ENCODE results near the gene PDSS2. TPM values are rescaled to one million over a fixed set of nuclear protein-coding genes. Genes with fewer than 3 reads are reported as not detected.

Gene PDSS2
- total and polyA plus RNA-seq, 2 of the 8 experiments (the other 6 are each of a cell fraction or from before 2014, with no cell fraction given) = 10.7 to 16.1 TPM

DNA sequence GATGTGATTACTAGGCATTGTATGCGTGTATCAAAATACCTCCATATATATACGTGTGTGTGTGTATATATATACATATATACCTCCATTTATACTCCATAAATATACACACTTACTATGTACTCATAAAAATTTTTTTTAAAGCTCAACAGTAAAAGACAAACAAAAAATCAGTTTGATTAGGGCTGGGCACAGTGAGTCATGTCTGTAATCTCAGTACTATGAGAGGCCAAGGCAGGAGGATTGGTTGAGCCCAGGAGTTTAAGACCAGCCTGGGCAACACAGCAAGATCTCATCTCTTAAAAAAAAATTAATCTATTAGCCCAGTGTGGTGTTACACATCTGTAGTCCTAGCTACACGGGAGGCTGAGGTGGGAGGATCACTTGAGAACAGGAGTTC is 24.6 kb downstream of the PDSS2 start (continued):
- no peak for TF ChIP-seq CHD7 (IDR thresholded peaks at IDR 0.05; ENCODE audit: insufficient replicate concordance, low read length)
- no peak for TF ChIP-seq SIN3A (conservative IDR thresholded peaks at IDR 0.05 in 1 of 2, IDR thresholded peaks at IDR 0.05 in 1 of 2; ENCODE audit: low read depth in 1 of 2, low read length in 2 of 2)
- TF ChIP-seq SRF (IDR thresholded peaks at IDR 0.05; ENCODE audit: low read depth, low read length) = no peak
- no peak for TF ChIP-seq YY1 (IDR thresholded peaks at IDR 0.05; ENCODE audit: low read depth, low read length)
- TF ChIP-seq ASH2L (IDR thresholded peaks at IDR 0.05; ENCODE audit: low read length) = no peak
